HG03354 (cell line): Measurements from ENCODE around the gene SH3TC2.

Experiments used
- ATAC-seq: cut with Tn5 transposase; IDR thresholded peaks from one replicate; pipeline ENCODE4 v1.9.1; 2021; ENCODE audit warnings: mild to moderate bottlenecking; ENCODE audit not compliant: unreplicated experiment, poor library complexity, severe bottlenecking

The SH3TC2 gene

DNA sequence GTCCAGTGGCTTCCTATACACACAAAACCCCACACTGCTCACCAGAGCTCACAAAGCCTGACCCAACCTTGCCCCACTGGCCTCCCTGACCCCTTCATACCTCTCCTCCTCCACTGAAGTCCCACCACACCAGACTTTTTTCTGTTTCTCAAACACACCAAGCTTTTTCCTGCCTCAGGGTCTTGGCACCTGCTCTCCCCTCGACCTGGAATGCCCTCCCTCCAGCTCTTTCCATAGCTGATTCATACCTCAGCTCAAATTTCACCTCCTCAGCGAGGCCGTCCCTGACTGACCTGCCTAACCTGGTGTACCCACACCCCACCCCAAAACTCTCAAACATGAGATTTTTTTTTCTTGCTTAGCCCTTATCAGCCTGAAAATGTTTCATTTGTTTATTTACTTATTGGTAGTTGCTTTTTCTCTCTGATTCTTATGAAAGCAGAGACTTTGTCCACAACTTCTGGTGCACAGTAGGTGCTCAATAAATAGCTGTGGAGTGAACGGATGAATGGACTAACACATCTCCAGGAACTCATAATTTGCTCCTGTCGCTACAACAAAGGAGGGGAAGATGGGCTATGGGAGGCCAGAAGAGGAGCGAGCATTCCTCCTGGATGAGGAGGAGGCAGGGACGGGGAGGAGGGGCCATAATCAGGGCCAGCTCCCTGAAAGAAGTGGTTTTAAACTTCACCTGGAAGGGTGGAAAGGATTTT is 84.3 kb downstream of the SH3TC2 start:
- ATAC-seq = no peak

DNA sequence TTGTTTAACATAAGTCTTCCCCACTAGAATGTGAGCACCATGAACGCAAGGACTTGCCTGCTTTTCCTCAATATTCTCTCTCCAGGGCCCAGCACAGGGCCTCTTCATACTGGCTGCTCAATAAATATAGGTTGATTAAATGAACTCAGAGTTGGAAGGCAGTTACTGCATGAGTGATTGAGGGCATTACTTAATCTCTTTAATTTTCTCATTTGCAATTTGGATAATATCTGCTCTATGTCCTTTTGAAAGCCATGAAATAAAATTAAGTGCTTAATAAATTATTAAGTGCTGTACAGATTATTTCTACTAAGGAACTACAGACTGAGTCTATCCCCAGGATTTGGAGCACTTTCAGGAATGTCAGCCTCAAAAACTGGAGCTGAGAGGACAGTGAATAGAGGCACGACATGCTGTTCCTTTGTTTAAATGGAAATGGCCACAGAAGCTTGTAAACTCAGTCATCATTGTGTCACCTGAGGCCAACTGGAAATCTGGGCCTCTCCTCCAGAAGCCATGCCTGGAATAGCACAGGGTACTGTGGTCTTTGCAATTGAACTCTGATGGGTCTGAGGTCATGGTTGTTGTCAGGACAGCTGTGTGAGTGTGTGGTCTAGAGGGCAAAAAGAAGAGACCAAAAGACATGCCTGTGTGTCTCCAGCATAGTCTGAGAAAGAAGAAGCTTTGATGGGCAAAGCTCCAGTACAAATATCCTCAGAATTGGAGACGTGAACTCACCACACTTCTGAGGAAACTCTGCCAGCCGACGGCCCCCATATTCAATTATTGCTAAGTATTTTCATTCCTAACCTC is 86.1 kb downstream of the SH3TC2 start:
- no peak for ATAC-seq

DNA sequence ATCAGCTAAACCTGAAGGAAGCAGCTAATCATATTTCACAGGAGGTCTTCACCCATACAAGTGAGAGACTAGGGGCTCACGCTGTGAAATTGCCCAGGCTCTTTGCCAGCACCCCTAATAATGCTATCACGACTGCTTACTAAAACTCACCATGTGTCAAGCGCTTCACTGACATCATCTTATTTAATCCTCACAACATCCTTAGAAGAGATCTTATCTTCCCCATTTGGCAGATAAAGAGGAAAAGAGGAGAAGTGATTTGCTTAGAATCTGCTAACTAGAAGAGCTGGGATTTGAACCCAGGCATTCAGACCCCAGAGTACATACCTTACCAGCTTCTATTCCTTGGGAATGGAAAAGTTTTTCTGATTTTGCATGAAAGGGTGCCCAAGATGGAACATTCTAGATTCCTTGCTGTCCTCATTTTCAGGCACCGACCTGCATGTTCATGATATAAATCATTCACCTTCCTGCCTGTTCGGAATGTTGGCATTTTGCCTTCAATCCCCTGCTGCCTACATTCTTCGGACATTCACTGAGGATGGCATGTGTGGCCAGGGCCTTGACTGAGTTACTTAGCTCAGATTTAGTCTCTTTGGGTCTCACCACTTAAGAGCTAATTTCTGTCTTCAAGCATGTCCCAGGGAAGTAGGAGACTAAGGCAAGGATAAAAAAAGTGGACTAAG is 88.1 kb downstream of the SH3TC2 start:
- ATAC-seq = no peak

DNA sequence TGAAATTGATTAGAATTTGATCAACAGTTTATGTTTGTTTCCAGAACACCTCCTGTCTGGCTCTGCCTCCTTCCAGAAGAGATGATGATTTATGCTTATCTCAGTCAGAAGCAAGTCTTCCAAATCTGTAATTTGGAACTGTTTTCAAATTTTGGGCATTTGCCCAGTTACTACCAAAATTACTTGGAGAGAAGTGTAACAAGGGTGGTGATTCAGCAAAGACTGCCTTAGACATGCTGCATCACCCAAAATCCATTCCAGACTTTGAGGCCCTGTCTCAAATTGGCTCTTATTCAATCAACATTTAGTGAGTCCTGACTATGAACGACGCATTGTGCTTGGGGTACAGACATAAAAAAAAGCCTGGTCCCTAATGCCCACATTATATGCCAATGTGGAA is 89.4 kb downstream of the SH3TC2 start:
- no peak for ATAC-seq

DNA sequence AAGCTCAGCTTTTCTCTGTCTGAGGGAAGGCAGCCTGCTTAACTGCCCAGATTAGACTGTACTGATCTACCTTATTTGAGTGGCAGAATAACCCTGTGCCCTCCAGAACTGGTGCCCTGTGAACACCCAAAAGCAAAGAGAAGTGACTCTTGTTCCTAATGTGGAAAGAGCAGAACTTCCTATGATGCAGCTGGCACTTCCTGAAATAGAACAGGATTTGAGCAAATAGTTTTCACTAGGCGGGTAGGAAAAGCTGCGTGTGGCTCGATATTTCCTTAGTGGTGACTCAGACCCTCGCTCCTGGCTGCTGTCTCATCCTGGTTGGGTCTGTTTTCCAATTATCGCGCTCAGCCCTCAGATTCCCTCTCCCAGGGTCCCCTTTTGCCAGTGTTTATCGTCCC is 89.9 kb downstream of the SH3TC2 start:
- ATAC-seq = no peak

DNA sequence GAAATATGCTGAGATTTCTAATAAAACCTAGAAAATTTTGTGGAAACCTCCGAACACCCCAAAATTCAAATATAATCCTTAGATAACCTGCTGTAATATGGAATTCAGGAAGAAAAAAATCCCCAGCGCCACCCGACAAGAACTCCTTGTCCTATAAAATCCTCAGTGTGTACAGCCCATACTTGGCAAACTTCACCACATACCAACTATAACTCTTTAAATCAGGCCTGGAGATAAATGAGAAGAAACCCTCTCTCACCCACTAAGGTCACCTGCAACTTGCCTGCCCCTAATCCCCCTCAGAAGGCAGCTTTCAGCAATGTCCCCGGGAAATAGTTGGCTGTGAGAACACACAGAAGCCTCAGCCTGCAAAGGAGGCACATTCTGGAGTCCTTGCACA is 90.5 kb downstream of the SH3TC2 start:
- ATAC-seq = no peak

DNA sequence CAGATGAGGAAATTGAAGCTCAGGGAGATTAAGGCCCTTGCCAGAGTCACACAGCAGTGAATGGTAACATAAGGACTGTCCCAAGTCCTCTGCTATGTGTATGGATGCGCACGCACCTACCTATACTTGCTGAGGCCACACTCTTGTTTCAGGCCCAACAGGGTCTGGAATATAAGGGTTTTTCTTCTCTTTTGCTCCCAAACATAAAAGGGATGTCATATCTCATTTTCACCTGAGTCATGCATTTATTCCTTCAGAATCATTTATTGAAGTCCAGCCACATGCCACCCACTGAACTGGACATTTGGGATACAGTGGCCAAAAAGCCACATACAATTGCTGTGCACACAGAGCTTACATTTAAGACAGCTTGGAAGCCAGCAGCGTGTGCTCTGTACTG is 92.0 kb downstream of the SH3TC2 start:
- no peak for ATAC-seq

DNA sequence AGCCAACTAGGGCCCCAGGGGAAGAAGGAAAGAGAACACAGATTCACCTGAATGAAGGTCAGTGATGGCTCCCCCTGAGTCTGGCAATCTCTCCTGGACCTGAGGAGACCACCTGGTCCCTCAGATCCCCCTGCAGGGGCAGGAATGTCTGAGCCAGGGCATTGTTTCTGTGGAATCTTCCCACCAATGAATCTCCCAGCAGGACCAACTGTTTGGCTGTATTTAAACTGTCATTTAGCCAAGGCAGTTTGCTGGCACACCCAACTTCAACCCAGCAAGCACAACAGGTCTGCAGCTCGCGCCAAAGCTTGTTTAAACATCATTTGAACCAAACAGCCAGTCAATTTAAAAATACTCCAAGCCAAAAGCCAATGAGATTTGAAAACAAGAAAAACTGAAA is 92.6 kb downstream of the SH3TC2 start:
- ATAC-seq = no peak

DNA sequence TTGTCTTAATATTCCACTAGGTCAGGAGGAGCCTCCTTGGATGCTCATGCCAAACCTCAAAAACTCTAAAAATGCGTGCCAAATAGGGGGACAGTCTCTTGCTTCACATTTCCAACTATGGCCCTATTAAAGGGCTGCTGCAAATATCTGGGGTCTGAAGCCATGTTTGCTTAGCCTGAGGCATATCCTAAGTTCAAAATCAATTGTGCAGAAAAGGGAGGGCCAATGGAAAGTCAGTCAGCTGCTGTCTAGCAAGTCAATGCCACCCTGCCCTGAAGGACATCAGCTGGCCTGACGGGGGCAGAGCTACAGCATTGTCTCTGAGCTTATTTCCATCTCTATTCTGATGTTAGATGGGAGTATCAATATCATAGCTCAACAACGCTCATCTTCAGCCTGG is 93.6 kb downstream of the SH3TC2 start:
- ATAC-seq = no peak

DNA sequence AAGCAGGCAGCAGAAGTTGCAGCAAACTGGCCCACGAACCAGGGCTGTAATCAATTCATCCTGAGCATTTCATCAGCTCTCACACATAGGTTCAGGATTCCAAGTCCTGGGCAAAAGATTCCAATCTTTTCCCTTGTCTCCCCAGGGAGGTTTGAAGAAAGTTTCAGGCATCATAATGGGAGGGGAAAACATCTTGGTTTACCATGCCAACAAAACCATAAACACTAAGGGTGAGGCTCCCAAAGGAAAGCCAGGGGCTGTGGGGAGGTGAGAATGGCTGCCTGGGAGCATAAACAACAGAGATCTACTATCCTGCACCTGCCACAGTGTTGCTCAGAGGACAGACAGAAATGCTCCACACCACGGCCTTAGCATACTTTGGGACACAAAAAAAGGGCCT is 94.6 kb downstream of the SH3TC2 start:
- ATAC-seq = no peak

DNA sequence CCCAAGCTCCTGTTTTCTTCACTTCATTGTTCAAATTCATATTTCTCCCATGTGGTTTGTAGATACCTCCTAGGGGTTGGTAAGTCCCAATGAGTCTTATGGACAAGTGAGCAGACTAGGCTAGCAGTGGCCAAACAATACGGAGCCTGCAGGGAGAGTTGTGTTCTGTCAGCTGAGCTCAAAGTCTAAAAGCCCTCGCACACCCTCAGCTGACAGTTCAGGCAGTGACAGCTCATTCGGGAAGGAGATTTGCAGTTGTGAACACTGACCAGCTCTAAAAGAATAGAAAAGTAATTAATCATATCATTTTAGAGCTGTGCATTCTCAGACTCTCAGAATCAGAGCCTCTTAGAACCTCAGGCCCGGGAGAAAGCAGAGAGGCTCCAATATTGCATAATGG is 95.1 kb downstream of the SH3TC2 start:
- no peak for ATAC-seq

DNA sequence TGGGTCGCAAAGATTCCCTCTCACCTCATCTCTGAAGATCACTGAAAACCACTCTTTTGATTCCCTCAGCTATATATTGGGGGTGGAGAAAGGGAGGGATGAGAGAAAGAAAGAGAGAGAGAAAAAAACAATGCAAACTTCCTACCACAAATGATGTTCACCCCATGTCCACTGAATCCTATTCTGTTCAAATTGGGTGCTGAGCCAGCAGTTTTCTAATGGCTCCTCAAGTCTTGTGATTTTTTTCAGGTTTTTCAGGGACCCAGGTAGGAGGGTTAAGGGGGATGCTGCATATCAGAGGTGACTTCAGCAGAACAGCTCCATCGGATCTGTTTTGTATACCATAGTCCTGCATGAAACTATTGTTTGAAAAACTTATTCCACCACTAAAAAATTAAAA is 95.9 kb downstream of the SH3TC2 start:
- no peak for ATAC-seq

DNA sequence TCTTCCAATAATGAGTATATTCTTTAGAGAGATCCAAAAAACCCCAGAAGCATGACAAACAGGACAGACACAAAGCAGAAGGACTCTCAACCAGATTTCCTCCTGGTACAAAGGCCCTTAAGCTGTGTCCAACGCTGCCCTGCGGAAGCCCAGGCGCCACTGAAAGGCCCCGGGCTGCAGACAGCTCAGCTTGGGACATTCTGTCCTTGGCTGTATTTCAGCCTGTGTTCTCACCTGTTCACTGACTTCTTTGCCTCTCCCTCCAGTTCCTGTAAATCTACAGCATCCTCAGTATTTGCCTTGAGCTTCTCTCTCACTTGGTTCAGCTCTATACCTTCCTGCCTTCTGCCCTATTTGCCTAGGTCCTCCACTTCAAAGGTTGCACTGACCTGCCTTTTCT is 96.5 kb downstream of the SH3TC2 start:
- no peak for ATAC-seq

DNA sequence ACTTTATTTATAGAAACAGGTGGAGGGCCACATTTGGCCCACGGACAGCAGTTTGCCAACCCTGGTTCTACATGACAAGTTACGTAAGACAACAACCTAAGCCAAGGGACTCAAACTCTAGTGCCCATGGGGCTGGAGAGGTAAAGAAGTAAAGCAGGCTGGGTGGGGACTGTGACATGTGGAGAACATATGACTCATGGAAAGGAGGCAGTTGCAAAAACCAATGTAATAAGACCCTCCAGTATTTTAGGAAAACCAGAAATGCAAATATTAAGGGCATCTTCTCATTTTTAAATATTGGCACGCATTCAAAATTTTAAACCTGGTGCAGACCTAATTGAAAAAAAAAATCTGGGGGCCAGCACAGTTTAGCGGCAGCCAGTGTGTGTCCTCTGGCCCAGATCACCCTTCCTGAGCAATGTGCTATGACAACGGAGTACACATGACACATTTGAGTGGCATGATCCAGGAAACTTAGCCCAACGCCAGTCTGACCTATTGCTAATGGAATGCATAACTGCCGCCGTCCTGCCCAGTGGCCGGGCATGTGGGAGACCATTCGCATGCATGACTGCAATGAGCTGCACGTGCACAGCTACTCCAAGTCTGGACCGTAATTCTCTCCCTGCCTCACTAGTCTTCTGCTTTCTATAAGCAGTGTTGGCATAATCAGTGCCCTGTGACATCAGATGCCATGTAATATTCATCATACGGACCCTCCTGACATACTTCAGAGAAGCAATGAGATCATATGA is 97.2 kb downstream of the SH3TC2 start:
- no peak for ATAC-seq

DNA sequence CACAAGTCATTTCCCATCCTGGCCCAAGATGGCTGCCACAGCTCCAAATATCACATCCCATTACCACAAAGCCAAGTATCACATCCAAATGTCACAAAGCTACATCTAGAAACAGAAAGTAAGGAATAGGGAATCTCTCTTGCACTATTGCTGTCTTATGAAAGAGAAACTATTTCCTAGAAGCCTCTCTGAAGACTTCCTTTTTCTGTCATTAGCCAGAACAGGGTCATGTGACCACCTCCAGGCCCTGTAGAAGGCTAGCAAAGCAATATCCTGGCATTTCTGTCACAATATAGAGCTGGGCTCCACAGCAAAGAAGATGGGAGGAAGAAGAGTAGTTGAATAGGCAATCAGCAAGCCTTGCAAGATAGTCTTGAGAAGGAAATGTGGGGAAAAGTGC is 99.2 kb downstream of the SH3TC2 start:
- no peak for ATAC-seq

DNA sequence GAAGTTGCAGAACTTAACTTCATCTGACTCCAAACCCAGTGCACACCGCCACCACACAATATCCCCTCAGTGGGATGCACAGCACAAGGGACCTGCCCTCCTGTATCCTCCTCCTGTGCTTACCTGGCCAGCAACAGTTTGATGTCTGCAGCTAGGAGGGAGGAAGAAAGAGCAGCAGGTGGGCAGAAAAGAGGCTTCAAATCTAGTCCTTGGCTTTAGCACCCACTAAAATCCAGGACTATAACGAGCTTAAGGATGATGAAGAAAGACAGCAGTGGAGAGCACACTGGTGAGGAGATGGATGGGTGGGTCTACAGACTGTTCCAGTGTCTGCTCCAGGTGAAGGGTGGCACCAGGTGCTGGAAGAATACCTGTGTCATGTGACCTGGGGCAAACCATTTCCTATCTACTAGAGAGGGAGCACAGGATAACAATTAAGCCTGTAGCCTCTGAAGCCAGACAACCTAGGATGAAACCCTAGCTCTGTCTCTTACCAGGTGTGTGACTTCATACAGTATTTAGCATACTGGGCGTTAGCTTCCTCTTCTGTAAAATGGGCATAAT is 100.0 kb downstream of the SH3TC2 start:
- no peak for ATAC-seq

DNA sequence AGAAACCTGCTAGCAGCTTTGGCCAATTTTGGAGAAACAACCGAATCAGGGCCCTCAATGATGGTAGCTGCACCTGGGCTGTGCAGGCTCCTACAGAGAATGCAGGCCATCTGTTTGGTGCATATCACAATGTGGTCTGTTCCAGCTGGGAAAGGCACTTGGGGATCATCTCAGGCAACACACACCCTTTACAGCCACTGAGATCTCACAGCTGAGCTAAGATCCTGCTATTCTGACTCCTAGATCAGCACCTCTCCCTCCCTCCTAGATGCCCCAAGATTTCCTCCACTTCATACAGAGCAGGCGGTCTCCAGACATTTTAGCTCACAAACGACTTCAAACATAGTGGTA is 100.7 kb downstream of the SH3TC2 start:
- ATAC-seq = no peak

DNA sequence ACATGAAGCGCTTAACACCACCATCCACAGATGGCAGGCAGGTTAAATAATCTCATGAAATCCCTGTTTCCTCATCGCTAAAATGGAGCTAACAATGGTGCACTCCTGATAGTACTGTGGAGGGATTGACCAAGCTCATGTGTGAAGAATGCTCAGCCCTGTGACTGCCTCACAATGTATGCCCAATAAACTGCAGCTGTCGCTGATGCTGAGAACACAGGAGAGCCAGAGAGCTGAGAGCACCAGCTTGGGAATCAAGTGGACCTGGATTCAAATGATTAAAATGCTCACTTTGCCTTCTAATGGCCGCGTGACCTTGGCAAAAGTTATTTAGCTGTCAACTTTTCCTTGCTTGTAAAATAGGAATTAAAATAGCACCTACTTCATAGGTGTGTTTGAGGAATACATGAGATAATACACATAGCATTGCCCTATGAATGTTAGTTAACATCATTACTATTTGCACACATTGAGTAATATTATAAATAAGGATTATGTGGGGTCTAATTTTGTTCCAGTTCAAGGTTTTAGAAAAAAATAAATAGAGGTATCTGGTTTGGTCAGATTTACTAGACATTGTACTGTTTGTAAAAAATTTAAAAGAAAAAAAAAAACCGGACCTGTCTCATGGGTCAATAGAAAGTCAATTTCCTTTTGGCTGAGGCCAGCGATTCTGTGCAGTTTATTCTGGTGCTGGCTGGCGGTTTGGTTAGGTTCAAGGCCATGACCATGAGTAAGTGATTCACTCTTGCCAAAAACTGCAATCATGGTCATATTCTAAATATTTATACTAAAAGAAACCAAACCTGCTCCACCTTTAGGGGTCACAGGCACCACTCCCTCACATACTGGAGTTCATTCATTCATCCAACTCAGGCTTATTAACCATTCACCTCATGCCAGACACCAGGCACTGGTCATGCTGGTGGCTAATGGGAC is 101.3 kb downstream of the SH3TC2 start:
- no peak for ATAC-seq
